Effector memory CD8-positive, alpha-beta T cell (primary cell): ENCODE results near the gene CD3G.
"Not testable (repeated sequence)": the region's sequence is repeated elsewhere in the genome, so short reads cannot be mapped to it uniquely, and the experiment has no call there.

Experiments
- ATAC-seq: fragments of 150-1000 bp; cut with Tn5 transposase; replicated peaks from 2 replicates; pipeline ENCODE4 v1.10.0; 2021; ENCODE audit warnings: mild to moderate bottlenecking, moderate library complexity
- DNase-seq, 3 experiments: peaks; one replicate each; pipeline ENCODE4 v3.0.0; 2021
- H3K27ac Mint-ChIP-seq, 2 donors: one replicate each; pipeline ENCODE4 v1.8.0; 2022; ENCODE audit warnings: mild to moderate bottlenecking in 2 of 2, mixed read lengths in 2 of 2, moderate library complexity in 2 of 2
- H3K27me3 Mint-ChIP-seq, 2 donors: one replicate each; pipeline ENCODE4 v1.8.0; 2022; ENCODE audit warnings: mixed read lengths in 2 of 2
- H3K36me3 Mint-ChIP-seq: one replicate; pipeline ENCODE4 v1.8.0; 2022; ENCODE audit warnings: mild to moderate bottlenecking, moderate library complexity, mixed read lengths; ENCODE audit not compliant: insufficient read depth
- H3K4me1 Mint-ChIP-seq, 2 donors: one replicate each; pipeline ENCODE4 v1.8.0; 2022; ENCODE audit warnings: low read depth in 2 of 2, mixed read lengths in 2 of 2
- H3K4me3 Mint-ChIP-seq, 2 donors: one replicate each; pipeline ENCODE4 v1.8.0; 2022; ENCODE audit warnings: mild to moderate bottlenecking in 2 of 2, mixed read lengths in 2 of 2, moderate library complexity in 2 of 2
- H3K9me3 Mint-ChIP-seq, 2 donors: one replicate each; pipeline ENCODE4 v1.8.0; 2022; ENCODE audit warnings: mixed read lengths in 2 of 2
- total RNA-seq, 9 experiments: gene quantifications; one replicate each; lab custom pipeline; 2026; lab: John Stamatoyannopoulos, UW

CD3G gene
- 73.3 to 218 (median 134) reads per million in 9 experiments for total RNA-seq

DNA sequence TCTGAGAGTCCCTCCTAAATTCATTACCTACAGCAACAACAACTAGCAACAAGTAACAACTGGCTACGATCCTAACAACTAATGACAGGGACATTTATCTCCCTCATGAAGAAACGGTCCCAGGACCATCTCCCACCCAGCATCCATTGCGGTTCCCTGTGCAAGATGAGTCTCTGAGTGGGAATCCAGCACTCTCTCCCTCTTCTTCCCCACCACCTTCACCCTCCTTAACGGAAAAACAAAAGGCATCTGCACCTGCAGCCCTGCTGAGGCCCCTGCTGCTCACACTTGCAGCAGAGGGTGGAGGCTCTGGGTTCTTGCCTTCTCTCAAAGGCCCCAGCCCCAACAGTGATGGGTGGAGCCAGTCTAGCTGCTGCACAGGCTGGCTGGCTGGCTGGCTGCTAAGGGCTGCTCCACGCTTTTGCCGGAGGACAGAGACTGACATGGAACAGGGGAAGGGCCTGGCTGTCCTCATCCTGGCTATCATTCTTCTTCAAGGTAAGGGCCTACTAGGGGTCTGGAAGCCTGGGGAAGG lies at the start of gene CD3G:
TSS of gene CD3G (plus strand) at position 364 of the 535 bp plus-strand sequence. CDS start at position 444, 80 bp downstream.
- Mint-ChIP-seq H3K4me3 (peak within 1 kb of the TSS; percentile 73 to 95), H3K27me3 (no peaks in the 10 kb centered on the region), H3K36me3 (peaks cover 45% of the 10 kb centered on the region), H3K27ac (peak within 1 kb of the TSS; percentile 95 to 97), H3K4me1 (peaks cover 70 to 86% of the 10 kb centered on the region in 2 donors), H3K9me3 (no peaks in the 10 kb centered on the region)
- DNase-seq, result peak; percentile 53 to 59 (median 58)
- ATAC-seq, result peak; percentile 68

DNA sequence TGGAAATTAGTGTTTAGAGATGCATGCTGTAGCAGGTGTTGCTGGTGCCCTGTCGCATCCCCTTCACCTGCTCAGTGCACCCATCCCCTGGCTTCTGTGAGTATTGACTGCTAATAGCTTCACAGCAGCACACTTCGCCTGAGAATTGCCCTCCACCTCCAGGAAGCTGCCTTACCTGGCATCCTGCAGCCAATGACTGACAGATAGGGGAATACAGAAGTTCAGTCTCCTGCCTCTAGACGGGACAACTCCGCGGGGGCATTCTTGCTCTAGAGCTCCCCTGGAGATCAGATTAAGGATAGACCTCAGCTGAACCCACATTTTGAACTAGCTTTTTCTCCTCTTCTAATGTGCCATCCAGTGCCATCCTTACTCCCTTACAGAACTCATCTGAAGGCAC lies 48.9 kb upstream of the CD3G start:
- peak overlapping the region in 1 of 2 donors; percentile 65 for H3K27ac Mint-ChIP-seq
- H3K4me1 Mint-ChIP-seq, result peaks cover 15% of the 10 kb centered on the region in 2 donors
- ATAC-seq, result no peak

DNA sequence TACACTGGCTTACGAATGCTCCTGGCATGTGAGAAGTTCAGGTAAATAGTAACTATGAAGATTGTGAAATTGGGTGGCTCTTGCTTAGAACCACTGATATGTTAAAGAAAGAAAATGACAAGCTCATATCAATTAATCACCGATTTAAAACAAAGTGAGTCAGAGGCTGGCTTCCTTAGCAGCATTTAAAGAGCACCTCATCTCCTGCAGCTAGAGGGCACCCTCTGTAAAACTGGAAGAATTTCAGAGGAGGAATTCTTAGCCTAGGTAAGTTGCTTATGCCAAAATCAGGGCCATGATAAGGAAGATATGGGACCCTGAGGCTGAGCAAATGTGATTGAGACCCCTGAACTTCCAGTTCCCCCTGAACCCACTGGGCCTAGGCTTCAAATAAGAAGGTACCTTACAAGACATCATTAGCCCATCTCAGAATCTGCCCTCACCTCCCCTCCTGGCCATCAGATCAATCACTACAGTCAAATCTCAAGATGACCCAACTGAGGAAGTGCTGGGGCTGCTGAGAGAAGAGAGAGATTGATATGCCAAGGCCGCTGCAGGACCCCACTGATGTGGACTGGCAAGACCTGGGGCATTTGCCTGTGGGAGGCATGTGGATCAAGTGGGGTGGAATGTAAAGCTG lies 48.2 kb upstream of the CD3G start:
- H3K27ac Mint-ChIP-seq, result peak overlapping the region; percentile 13 to 65
- H3K4me3 Mint-ChIP-seq, result no peak overlapping the region
- no peaks in the 10 kb centered on the region for H3K9me3 Mint-ChIP-seq
- DNase-seq (peak; percentile 29 to 41 (median 37)), ATAC-seq (peak; percentile 83)
- no peaks in the 10 kb centered on the region for H3K27me3 Mint-ChIP-seq
- peaks cover 12 to 18% of the 10 kb centered on the region in 2 donors for H3K4me1 Mint-ChIP-seq
- no peaks in the 10 kb centered on the region for H3K36me3 Mint-ChIP-seq

More for the DNA sequence above, 48.9 kb upstream of the CD3G start:
- H3K9me3 Mint-ChIP-seq, result no peaks in the 10 kb centered on the region
- no peaks in the 10 kb centered on the region for H3K27me3 Mint-ChIP-seq
- DNase-seq, result no peak
- H3K4me3 Mint-ChIP-seq, result no peak overlapping the region
- H3K36me3 Mint-ChIP-seq, result no peaks in the 10 kb centered on the region

DNA sequence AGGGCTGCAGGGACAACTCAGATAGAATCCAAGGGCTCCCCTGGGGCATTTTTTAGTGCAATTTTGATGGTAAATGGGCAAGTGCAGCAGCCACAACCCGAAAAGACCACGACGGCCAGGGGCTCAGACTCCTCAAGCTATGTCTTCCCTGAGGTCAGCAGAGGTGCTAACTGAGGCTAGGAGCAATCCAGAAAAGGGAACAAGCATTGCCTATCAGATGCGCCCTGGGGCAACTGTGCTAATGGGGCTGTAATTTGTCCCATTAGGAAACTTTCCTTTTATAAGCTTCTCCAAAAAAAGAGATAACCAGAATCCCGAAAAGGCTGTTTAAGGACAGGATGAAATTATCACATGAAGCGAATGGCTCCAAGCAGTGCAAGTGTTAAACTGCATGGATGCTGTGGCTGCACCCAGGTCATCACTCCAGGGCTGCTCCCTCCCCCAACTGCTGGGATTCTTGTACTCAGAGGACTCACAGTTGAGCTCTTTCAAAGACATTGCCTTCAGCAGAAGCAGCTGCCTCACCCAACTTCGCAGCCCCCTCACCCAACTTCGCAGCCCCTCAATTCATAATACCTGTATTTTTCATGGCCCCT lies 42.4 kb upstream of the CD3G start:
- Mint-ChIP-seq H3K27me3 (no peaks in the 10 kb centered on the region), H3K4me3 (no peak overlapping the region), H3K9me3 (no peaks in the 10 kb centered on the region), H3K4me1 (peaks cover 32 to 49% of the 10 kb centered on the region in 2 donors), H3K27ac (no peak overlapping the region), H3K36me3 (peaks cover 18% of the 10 kb centered on the region)
- DNase-seq (no peak), ATAC-seq (no peak)

DNA sequence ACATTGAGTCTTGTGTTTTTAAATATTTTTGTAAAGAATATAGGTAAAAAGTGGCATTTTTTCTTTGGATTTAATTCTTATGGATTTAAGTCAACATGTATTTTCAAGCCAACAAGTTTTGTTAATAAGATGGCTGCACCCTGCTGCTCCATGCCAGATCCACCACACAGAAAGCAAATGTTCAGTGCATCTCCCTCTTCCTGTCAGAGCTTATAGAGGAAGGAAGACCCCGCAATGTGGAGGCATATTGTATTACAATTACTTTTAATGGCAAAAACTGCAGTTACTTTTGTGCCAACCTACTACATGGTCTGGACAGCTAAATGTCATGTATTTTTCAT lies 39.9 kb upstream of the CD3G start:
- ATAC-seq (peak; percentile 36), DNase-seq (no peak)
- Mint-ChIP-seq H3K36me3 (peaks cover 32% of the 10 kb centered on the region), H3K9me3 (no peaks in the 10 kb centered on the region), H3K27ac (peak overlapping the region; percentile 97 to 99), H3K4me3 (peak overlapping the region; percentile 96 to 99), H3K27me3 (no peaks in the 10 kb centered on the region), H3K4me1 (peaks cover 49 to 68% of the 10 kb centered on the region in 2 donors)

DNA sequence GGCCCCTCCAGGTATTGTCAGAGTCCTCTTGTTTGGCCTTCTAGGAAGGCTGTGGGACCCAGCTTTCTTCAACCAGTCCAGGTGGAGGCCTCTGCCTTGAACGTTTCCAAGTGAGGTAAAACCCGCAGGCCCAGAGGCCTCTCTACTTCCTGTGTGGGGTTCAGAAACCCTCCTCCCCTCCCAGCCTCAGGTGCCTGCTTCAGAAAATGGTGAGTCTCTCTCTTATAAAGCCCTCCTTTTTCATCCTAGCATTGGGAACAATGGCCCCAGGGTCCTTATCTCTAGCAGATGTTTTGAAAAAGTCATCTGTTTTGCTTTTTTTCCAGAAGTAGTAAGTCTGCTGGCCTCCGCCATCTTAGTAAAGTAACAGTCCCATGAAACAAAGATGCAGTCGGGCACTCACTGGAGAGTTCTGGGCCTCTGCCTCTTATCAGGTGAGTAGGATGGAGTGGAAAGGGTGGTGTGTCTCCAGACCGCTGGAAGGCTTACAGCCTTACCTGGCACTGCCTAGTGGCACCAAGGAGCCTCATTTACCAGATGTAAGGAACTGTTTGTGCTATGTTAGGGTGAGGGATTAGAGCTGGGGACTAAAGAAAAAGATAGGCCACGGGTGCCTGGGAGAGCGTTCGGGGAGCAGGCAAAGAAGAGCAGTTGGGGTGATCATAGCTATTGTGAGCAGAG lies 39.4 kb upstream of the CD3G start, which contains the start of gene CD3E:
TSS of gene CD3E (plus strand) at position 163 of the 681 bp plus-strand sequence. CDS start at position 386, 223 bp downstream.
- Mint-ChIP-seq H3K27me3 (no peaks in the 10 kb centered on the region), H3K4me3 (peak within 1 kb of the TSS; percentile 96 to 99), H3K9me3 (no peaks in the 10 kb centered on the region), H3K4me1 (peaks cover 51 to 73% of the 10 kb centered on the region in 2 donors), H3K36me3 (peaks cover 37% of the 10 kb centered on the region), H3K27ac (peak within 1 kb of the TSS; percentile 97 to 99)
- ATAC-seq (peak; percentile 75), DNase-seq (peak; percentile 45 to 66 (median 48))

DNA sequence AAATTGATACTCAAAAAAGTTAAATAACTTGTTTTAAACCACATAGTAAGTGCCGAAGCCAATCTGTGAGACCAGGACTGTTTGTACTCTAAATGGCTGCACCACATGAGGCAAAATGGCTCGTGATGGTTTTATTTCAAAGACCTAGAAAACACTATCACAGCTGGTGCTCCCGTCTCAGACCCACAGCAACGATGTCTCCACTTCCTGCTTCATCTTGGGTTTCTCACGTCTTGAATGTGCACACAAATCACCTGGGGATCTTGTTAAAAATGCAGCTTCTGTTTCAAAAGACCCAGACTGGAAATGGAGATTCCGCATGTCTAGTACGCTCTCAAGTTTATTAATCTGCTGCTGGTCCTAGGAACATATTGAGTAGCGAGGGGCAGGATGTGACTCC lies 38.4 kb upstream of the CD3G start:
- Mint-ChIP-seq H3K27ac (peak overlapping the region; percentile 97 to 99), H3K4me1 (peaks cover 56 to 72% of the 10 kb centered on the region in 2 donors), H3K4me3 (peak overlapping the region; percentile 96 to 99)

DNA sequence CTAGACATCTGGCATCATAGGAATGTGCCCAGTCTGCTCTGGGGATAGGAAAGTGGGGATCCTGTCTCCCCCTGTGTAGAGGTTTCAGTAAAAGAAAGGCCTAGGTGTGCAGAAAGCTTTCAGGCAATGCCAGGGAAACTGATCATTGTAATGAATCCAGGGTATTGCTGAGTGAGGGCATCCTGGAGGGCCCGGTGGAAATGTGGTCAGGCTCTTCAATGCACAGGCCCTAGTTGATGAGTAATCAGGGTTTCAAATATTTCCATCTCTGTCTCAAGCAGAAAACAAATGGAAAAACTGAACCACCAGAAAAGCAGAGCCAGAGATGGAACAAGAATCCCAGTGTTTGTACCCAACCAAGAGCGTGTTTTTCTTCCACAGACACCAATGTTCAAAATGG lies 37.6 kb upstream of the CD3G start:
- H3K4me1 Mint-ChIP-seq, result peaks cover 60 to 66% of the 10 kb centered on the region in 2 donors
- H3K9me3 Mint-ChIP-seq, result no peaks in the 10 kb centered on the region

More for the DNA sequence above, 38.4 kb upstream of the CD3G start:
- DNase-seq (peak; percentile 47 to 50 (median 49)), ATAC-seq (peak; percentile 73)
- Mint-ChIP-seq H3K9me3 (no peaks in the 10 kb centered on the region), H3K27me3 (no peaks in the 10 kb centered on the region), H3K36me3 (peaks cover 47% of the 10 kb centered on the region)

DNA sequence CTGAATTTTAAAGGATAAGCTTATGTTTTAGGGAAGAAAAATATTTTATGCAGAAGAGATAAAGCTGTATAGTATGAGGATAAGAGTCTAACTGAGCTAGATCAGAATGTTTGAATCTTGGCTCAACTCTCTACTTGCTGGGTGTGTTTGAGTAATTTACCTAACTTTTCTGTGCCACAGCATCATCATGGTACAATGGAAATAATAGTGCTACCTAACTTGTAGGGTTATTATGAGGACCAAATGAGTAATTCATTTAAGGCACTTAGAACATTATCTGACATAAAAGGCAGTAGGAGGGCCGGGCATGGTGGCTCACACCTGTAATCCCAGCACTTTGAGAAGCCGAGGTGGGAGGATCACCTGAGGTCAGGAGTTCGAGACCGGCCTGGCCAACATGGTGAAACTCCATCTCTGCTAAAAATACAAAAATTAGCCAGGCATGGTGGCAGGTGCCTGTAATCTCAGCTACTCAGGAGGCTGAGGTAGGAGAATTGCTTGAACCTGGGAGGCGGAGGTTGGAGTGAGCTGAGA lies 35.1 kb upstream of the CD3G start:
- H3K27me3 Mint-ChIP-seq, H3K9me3 Mint-ChIP-seq, ATAC-seq, DNase-seq: not testable (repeated sequence)
- Mint-ChIP-seq H3K4me3 (peak overlapping the region; percentile 96 to 99), H3K36me3 (peaks cover 73% of the 10 kb centered on the region), H3K27ac (peak overlapping the region; percentile 35 to 99), H3K4me1 (peaks cover 59 to 74% of the 10 kb centered on the region in 2 donors)

More for the DNA sequence above, 37.6 kb upstream of the CD3G start:
- Mint-ChIP-seq H3K27ac (peak overlapping the region; percentile 97 to 99), H3K36me3 (peaks cover 54% of the 10 kb centered on the region), H3K4me3 (peak overlapping the region; percentile 96 to 99), H3K27me3 (no peaks in the 10 kb centered on the region)
- no peak for DNase-seq
- ATAC-seq, result no peak

DNA sequence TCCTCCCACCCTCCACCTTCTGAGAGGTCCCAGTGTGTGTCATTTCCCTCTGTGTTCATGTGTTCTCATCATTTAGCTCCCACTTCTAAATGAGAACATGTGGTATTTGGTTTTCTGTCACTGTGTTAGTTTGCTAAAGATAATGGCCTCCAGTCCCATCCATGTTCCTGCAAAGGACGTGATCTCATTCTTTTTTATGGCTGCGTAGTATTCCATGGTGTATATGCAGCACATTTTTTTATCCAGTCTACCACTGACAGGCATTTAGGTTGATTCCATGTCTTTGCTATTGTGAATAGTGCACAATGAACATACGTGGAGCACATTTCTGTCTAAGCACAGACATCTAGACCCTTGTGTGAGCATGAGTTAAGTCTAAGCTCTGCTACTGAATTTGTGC lies 33.9 kb upstream of the CD3G start:
- H3K36me3 Mint-ChIP-seq, result peaks cover 73% of the 10 kb centered on the region
- peak overlapping the region; percentile 44 to 99 for H3K27ac Mint-ChIP-seq
- peaks cover 57 to 68% of the 10 kb centered on the region in 2 donors for H3K4me1 Mint-ChIP-seq
- DNase-seq, result no peak
- H3K4me3 Mint-ChIP-seq, result peak overlapping the region; percentile 23 to 38
- no peaks in the 10 kb centered on the region for H3K27me3 Mint-ChIP-seq
- H3K9me3 Mint-ChIP-seq, result no peaks in the 10 kb centered on the region
- no peak for ATAC-seq

DNA sequence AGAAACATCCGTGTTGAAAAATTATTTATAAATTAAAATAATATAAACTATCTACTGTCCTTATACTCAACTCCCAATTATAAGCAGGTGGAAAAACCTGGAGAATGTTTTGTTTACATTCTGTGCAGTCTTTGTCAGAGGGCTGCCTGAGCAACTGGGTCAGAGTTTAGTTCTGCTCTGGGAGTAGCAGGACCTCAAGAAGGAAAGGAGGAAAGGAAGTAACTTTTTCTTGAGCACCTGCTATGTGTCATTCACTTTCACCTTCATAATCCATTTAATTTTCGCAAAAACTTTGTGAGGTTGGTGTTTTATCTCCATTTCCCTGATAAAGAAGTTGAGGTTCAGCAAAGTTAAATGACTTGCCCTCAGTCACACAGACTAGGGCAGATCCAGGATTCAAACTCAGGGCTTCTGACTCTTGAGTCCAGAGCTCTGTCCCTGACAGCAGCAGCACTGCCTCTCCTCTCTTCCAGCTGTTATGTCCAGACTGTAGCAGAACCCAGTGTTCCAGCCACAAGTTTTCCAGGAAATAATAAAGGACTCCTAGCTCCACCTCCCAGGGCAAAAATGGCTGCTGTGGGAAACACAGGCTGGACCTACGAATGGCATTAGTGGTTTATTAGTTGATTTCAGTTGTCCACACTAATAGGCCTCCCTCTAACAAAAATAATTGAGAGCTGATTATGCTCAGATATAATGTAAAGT lies 33.2 kb upstream of the CD3G start:
- ATAC-seq (no peak), DNase-seq (no peak)
- H3K4me3 Mint-ChIP-seq, result peak overlapping the region in 1 of 2 donors; percentile 38
- H3K27me3 Mint-ChIP-seq, result no peaks in the 10 kb centered on the region
- no peaks in the 10 kb centered on the region for H3K9me3 Mint-ChIP-seq
- H3K36me3 Mint-ChIP-seq, result peaks cover 73% of the 10 kb centered on the region
- peak overlapping the region; percentile 83 to 99 for H3K27ac Mint-ChIP-seq
- H3K4me1 Mint-ChIP-seq, result peaks cover 59 to 71% of the 10 kb centered on the region in 2 donors

DNA sequence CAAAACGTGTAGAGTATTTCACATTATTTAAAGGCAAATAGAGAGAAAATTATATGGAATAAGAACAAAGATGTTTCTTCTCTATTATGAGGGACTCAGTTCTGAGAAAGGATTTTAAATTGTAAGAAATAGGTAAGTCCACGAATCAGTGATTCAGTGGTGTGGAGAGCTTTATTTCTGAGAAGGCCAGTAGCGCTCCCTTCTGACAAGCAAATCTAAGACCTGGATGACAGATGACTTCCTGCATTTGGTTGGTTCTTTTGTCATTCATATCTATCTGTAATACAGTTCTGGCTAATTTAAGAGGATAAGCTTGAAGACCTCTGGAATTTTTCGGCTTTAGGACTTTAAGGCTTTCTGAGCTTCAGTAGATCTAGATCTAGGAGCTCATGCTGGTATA lies 32.6 kb upstream of the CD3G start:
- H3K27me3 Mint-ChIP-seq, result no peaks in the 10 kb centered on the region
- DNase-seq, result no peak
- no peaks in the 10 kb centered on the region for H3K9me3 Mint-ChIP-seq
- H3K36me3 Mint-ChIP-seq, result peaks cover 74% of the 10 kb centered on the region
- peak overlapping the region in 1 of 2 donors; percentile 38 for H3K4me3 Mint-ChIP-seq
- peak overlapping the region; percentile 83 to 99 for H3K27ac Mint-ChIP-seq
- peaks cover 61 to 73% of the 10 kb centered on the region in 2 donors for H3K4me1 Mint-ChIP-seq
- no peak for ATAC-seq
